Esophagus muscularis mucosa (tissue), 4 donors: ENCODE results near the gene TMUB2. TPM values are rescaled to one million over a fixed set of nuclear protein-coding genes. Genes with fewer than 3 reads are reported as not detected.

Source experiments
- DNase-seq: peaks from one replicate; pipeline ENCODE4 v3.0.0-alpha.2; 2017; ENCODE audit errors: extremely low spot score
- H3K27ac ChIP-seq, 4 donors: fragments of 200-600 bp; sonication (generic); replicated peaks in 1 of 4; 1 replicate in 3 of 4; 2 replicates in 1 of 4; pipeline ENCODE4 v1.5.1; 2016 to 2019; ENCODE audit warnings: mild to moderate bottlenecking in 1 of 4
- H3K27me3 ChIP-seq, 4 donors: fragments of 200-600 bp; sonication (generic); one replicate each; pipeline versions ENCODE4 v1.5.1 to v1.6.0; 2016 to 2019
- H3K36me3 ChIP-seq, 4 donors: fragments of 200-600 bp; sonication (generic); one replicate each; pipeline ENCODE4 v1.5.1; 2016 to 2019
- H3K4me1 ChIP-seq, 4 donors: fragments of 200-600 bp; sonication (generic); one replicate each; pipeline ENCODE4 v1.5.1; 2016 to 2019
- H3K4me3 ChIP-seq, 4 donors: fragments of 200-600 bp; sonication (generic); 1 replicate in 2 of 4; 2 replicates in 2 of 4; pipeline ENCODE4 v1.5.1; 2016 to 2019; ENCODE audit warnings: mild to moderate bottlenecking in 4 of 4, moderate library complexity in 1 of 4
- H3K9me3 ChIP-seq, 4 donors: fragments of 200-600 bp; sonication (generic); 1 replicate in 3 of 4; 2 replicates in 1 of 4; pipeline ENCODE4 v1.5.1; 2016 to 2019
- CTCF ChIP-seq, 3 experiments: fragments of 200-600 bp in 2 of 3; fragments of 450-650 bp in 1 of 3; sonication (generic) in 2 of 3; IDR thresholded peaks; one replicate each; pipeline ENCODE4 v1.5.1; 2017 to 2019; ENCODE audit warnings: antibody characterized with exemption in 3 of 3, mild to moderate bottlenecking in 2 of 3, moderate library complexity in 1 of 3
- EP300 ChIP-seq: sonication (generic); formaldehyde crosslinking; IDR thresholded peaks from one replicate; pipeline ENCODE4 v1.6.1; 2017; ENCODE audit warnings: antibody characterized with exemption
- POLR2A ChIP-seq: fragments of 450-650 bp; IDR thresholded peaks from one replicate; pipeline ENCODE4 v1.6.1; 2017; ENCODE audit warnings: antibody characterized with exemption, moderate library complexity, mild to moderate bottlenecking, low read depth
- POLR2AphosphoS5 ChIP-seq, 2 donors: sonication (generic); formaldehyde crosslinking; IDR thresholded peaks; one replicate each; pipeline ENCODE4 v1.6.1; 2017; ENCODE audit warnings: antibody characterized with exemption in 2 of 2
- WGBS: methylation state at CpG from one replicate; pipeline ENCODE4 v1.1.5; 2018; 5-methylcytosine and 5-hydroxymethylcytosine counted together
- intact Hi-C: fragments of 100-400 bp; cut with DNase I; formaldehyde crosslinking; loops from one replicate; pipeline ENCODE4 v1.15.1; 2023
- total RNA-seq, 4 donors: library from RNA; depleted of rRNA; stranded (reverse); fragments of >200 nt; gene quantifications; one replicate each; pipeline versions ENCODE4 v1.1.0 to v1.2.1, GENCODE V29; 2016

TMUB2 gene
- total RNA-seq, 4 donors from 2014 or later: 25.3 to 50.3 (median 33.4) TPM

GRCh38 chr17:44213403-44214229 is 26.8 kb downstream of the TMUB2 start:
- Histone ChIP-seq H3K9me3 (no peaks in the 10 kb centered on the region), H3K27me3 (peaks cover 0 to 8% (median 0%) of the 10 kb centered on the region in 4 donors), H3K4me3 (no peak overlapping the region), H3K36me3 (peaks cover 30 to 83% (median 76%) of the 10 kb centered on the region in 4 donors), H3K4me1 (peaks cover 32 to 68% (median 50%) of the 10 kb centered on the region in 4 donors), H3K27ac (no peak overlapping the region)
- 85% methylated on average over 12 of the region's 15 CpGs for WGBS
- TF ChIP-seq POLR2A (no peak), CTCF (IDR thresholded peaks at IDR 0.05) (no peak), EP300 (no peak)
- DNase-seq: no peak
- intact Hi-C loops: no loop called here

- 100% methylated on average over 1 of the region's 1 CpG for WGBS
- TF ChIP-seq POLR2A (no peak), CTCF (IDR thresholded peaks at IDR 0.05) (no peak), EP300 (no peak)
These were observed 27.4 kb downstream of the TMUB2 start for GRCh38 chr17:44214230-44214494.

GRCh38 chr17:44214896-44215295 is 28.1 kb downstream of the TMUB2 start:
- no peaks in the 10 kb centered on the region for H3K9me3 ChIP-seq
- WGBS: 95% methylated on average over 6 of the region's 6 CpGs
- peaks cover 27 to 70% (median 65%) of the 10 kb centered on the region in 4 donors for H3K36me3 ChIP-seq
- H3K4me3 ChIP-seq: no peak overlapping the region
- peaks cover 30 to 66% (median 48%) of the 10 kb centered on the region in 4 donors for H3K4me1 ChIP-seq
- DNase-seq: no peak
- peaks cover 0 to 5% (median 0%) of the 10 kb centered on the region in 4 donors for H3K27me3 ChIP-seq
- no peak overlapping the region for H3K27ac ChIP-seq
- TF ChIP-seq EP300 (no peak), CTCF (IDR thresholded peaks at IDR 0.05) (no peak), POLR2AphosphoS5 (IDR thresholded peaks at IDR 0.05) (no peak), POLR2A (no peak)
- intact Hi-C loops: no loop called here

More at GRCh38 chr17:44214230-44214494, 27.4 kb downstream of the TMUB2 start:
- Histone ChIP-seq H3K27ac (no peak overlapping the region), H3K4me1 (peaks cover 32 to 68% (median 50%) of the 10 kb centered on the region in 4 donors), H3K36me3 (peaks cover 27 to 77% (median 71%) of the 10 kb centered on the region in 4 donors), H3K9me3 (no peaks in the 10 kb centered on the region), H3K27me3 (peaks cover 0 to 8% (median 0%) of the 10 kb centered on the region in 4 donors), H3K4me3 (no peak overlapping the region)
- DNase-seq: no peak
- intact Hi-C loops: no loop called here

GRCh38 chr17:44216173-44216572 is 29.4 kb downstream of the TMUB2 start:
- intact Hi-C loops: no loop called here
- Histone ChIP-seq H3K4me3 (no peak overlapping the region), H3K4me1 (peaks cover 18 to 53% (median 35%) of the 10 kb centered on the region in 4 donors), H3K36me3 (peaks cover 27 to 60% (median 55%) of the 10 kb centered on the region in 4 donors), H3K27ac (no peak overlapping the region), H3K27me3 (no peaks in the 10 kb centered on the region), H3K9me3 (no peaks in the 10 kb centered on the region)
- WGBS: 65% methylated on average over 5 of the region's 5 CpGs
- no peak for DNase-seq
- TF ChIP-seq POLR2A (no peak), EP300 (no peak), CTCF (IDR thresholded peaks at IDR 0.05) (no peak), POLR2AphosphoS5 (IDR thresholded peaks at IDR 0.05) (no peak)

GRCh38 chr17:44216694-44217093 is 29.9 kb downstream of the TMUB2 start:
- WGBS: 72% methylated on average over 5 of the region's 5 CpGs
- Histone ChIP-seq H3K4me3 (no peak overlapping the region), H3K27me3 (no peaks in the 10 kb centered on the region), H3K36me3 (peaks cover 27 to 54% (median 50%) of the 10 kb centered on the region in 4 donors), H3K27ac (no peak overlapping the region), H3K4me1 (peaks cover 18 to 48% (median 33%) of the 10 kb centered on the region in 4 donors), H3K9me3 (no peaks in the 10 kb centered on the region)
- intact Hi-C loops: no loop called here
- TF ChIP-seq POLR2A: no peak
- TF ChIP-seq EP300: no peak
- no peak for TF ChIP-seq POLR2AphosphoS5 (IDR thresholded peaks at IDR 0.05)
- TF ChIP-seq CTCF (IDR thresholded peaks at IDR 0.05): no peak
- DNase-seq: no peak
